K562 (cell line): ENCODE measurements around the gene GPM6B. TPM values are rescaled to one million over a fixed set of nuclear protein-coding genes. Genes with fewer than 3 reads are reported as not detected.

Experiments used
- RAD21 ChIP-seq, 2 experiments: fragments of 250-450 bp in 1 of 2; fragments of 450-650 bp in 1 of 2; sonication (Bioruptor Pico) in 1 of 2; formaldehyde crosslinking in 1 of 2; IDR thresholded peaks in 1 of 2; conservative IDR thresholded peaks in 1 of 2; 2 replicates each; pipeline versions ENCODE4 v1.4.0 to v1.8.0; 2020 to 2022; ENCODE audit warnings: mild to moderate bottlenecking in 2 of 2, moderate library complexity in 1 of 2
- REST ChIP-seq, 2 experiments: fragments of 450-650 bp; formaldehyde crosslinking in 1 of 2; IDR thresholded peaks; 2 replicates each; pipeline versions ENCODE4 v1.4.0 to v1.6.1; 2014 to 2020; ENCODE audit warnings: mild to moderate bottlenecking in 2 of 2, borderline replicate concordance in 1 of 2, low read depth in 1 of 2
- RUNX1 ChIP-seq: sonication (generic); IDR thresholded peaks from 2 replicates; pipeline ENCODE4 v1.6.1; 2016; ENCODE audit warnings: antibody characterized with exemption, low read depth
- ZFP36 ChIP-seq: fragments of 150-350 bp; IDR thresholded peaks from 2 replicates; pipeline ENCODE4 v1.6.1; 2018; ENCODE audit warnings: low read length, low read depth; ENCODE audit not compliant: partially characterized antibody
- polyA plus RNA-seq, 8 experiments: library from polyadenylated mRNA; depleted of rRNA in 4 of 8; stranded (reverse) in 5 of 8; unstranded in 3 of 8; fragments of >200 nt; fragmentation: Nextera tagmentation in 2 of 8; fragmentation: Illumina TruSeq in 1 of 8; extraction: Ambion mirVana in 2 of 8; extraction: Trizol in 1 of 8; gene quantifications; 2 replicates each; pipeline versions ENCODE4 v1.2.1 to v1.2.3, GENCODE V29; 2011 to 2014; ENCODE audit warnings: inconsistent platforms in 1 of 8, missing spikeins in 1 of 8
- total RNA-seq, 7 experiments: library from RNA; depleted of rRNA in 6 of 7; stranded (reverse); fragments of >200 nt in 6 of 7; fragmentation: Illumina TruSeq in 2 of 7; extraction: Trizol in 2 of 7; gene quantifications; 2 replicates each; pipeline versions ENCODE4 v1.2.1 to v1.2.3, GENCODE V29; 2011 to 2021; ENCODE audit warnings: low replicate concordance in 1 of 7
- TF ChIP-seq, protein P1 (sequence below): sonication (generic); formaldehyde crosslinking; IDR thresholded peaks from 2 replicates; pipeline ENCODE4 v1.8.0; 2022; ENCODE audit warnings: mild to moderate bottlenecking, missing genetic modification reagents
- TF ChIP-seq, protein P2 (sequence below), 3 experiments: IDR thresholded peaks in 2 of 3; conservative IDR thresholded peaks in 1 of 3; 2 replicates each; pipeline ENCODE4 v1.5.1; 2011 to 2012; ENCODE audit warnings: low read length in 3 of 3, mild to moderate bottlenecking in 3 of 3, control low read depth in 2 of 3, improper control_type of control experiment in 1 of 3, inconsistent platforms in 1 of 3, low read depth in 1 of 3, mixed read lengths in 1 of 3, moderate library complexity in 1 of 3; ENCODE audit not compliant: insufficient read depth in 2 of 3
- TF ChIP-seq, protein P3 (sequence below): sonication (generic); IDR thresholded peaks from 2 replicates; pipeline ENCODE4 v1.6.1; 2016

The GPM6B gene
- total and polyA plus RNA-seq, 9 of the 15 experiments (the other 6 are each of a cell fraction or from before 2014, with no cell fraction given), result 0.14 to 0.32 TPM; not detected in 7

DNA sequence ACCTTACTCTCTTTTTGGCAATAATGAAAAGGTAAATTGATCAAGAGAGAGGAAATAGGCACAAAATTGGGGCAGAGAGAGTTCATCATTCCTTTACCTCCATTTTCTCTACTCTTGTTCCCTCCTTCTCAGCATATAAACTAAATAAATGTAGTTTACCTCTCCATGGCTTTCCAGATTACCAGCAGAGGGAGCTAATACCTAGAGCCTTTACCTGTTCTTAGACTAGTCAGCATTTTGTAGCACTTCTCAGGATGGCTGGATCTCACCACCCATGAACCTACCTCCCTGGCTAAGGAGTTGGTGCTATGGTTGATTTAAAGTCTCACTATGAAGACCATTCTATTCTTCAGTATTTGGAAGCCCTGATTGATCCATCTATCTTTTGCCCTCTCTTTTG is 66.7 kb downstream of the GPM6B start (continued):
- TF ChIP-seq REST (IDR thresholded peaks at IDR 0.05; ENCODE audit: borderline replicate concordance) (peak; percentile 13; the same call in 1 of the 2 replicates), REST (CRISPR knock-in tag; IDR thresholded peaks at IDR 0.05; ENCODE audit: low read depth) (no peak), RAD21 (CRISPR knock-in tag; conservative IDR thresholded peaks at IDR 0.05 in 1 of 2, IDR thresholded peaks at IDR 0.05 in 1 of 2) (peak in 1 of 2 experiments; percentile 51; a peak in 2 of 4 replicates), RUNX1 (no peak), ZFP36 (no peak)
- TF ChIP-seq, protein P1, sequence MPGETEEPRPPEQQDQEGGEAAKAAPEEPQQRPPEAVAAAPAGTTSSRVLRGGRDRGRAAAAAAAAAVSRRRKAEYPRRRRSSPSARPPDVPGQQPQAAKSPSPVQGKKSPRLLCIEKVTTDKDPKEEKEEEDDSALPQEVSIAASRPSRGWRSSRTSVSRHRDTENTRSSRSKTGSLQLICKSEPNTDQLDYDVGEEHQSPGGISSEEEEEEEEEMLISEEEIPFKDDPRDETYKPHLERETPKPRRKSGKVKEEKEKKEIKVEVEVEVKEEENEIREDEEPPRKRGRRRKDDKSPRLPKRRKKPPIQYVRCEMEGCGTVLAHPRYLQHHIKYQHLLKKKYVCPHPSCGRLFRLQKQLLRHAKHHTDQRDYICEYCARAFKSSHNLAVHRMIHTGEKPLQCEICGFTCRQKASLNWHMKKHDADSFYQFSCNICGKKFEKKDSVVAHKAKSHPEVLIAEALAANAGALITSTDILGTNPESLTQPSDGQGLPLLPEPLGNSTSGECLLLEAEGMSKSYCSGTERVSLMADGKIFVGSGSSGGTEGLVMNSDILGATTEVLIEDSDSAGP, result no peak
- TF ChIP-seq, protein P2, sequence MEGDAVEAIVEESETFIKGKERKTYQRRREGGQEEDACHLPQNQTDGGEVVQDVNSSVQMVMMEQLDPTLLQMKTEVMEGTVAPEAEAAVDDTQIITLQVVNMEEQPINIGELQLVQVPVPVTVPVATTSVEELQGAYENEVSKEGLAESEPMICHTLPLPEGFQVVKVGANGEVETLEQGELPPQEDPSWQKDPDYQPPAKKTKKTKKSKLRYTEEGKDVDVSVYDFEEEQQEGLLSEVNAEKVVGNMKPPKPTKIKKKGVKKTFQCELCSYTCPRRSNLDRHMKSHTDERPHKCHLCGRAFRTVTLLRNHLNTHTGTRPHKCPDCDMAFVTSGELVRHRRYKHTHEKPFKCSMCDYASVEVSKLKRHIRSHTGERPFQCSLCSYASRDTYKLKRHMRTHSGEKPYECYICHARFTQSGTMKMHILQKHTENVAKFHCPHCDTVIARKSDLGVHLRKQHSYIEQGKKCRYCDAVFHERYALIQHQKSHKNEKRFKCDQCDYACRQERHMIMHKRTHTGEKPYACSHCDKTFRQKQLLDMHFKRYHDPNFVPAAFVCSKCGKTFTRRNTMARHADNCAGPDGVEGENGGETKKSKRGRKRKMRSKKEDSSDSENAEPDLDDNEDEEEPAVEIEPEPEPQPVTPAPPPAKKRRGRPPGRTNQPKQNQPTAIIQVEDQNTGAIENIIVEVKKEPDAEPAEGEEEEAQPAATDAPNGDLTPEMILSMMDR (IDR thresholded peaks at IDR 0.05 in 2 of 3, conservative IDR thresholded peaks at IDR 0.05 in 1 of 3; ENCODE audit: insufficient read depth in 2 of 3, low read depth in 1 of 3, low read length in 3 of 3), result peak; percentile 23 to 62 (median 61); a peak in 5 of 6 replicates
- TF ChIP-seq, protein P3, sequence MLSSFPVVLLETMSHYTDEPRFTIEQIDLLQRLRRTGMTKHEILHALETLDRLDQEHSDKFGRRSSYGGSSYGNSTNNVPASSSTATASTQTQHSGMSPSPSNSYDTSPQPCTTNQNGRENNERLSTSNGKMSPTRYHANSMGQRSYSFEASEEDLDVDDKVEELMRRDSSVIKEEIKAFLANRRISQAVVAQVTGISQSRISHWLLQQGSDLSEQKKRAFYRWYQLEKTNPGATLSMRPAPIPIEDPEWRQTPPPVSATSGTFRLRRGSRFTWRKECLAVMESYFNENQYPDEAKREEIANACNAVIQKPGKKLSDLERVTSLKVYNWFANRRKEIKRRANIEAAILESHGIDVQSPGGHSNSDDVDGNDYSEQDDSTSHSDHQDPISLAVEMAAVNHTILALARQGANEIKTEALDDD, result peak; percentile 75; the same call in 1 of the 2 replicates
